Suprapubic skin (tissue), 4 donors: ENCODE results near the gene BACE1.

ENCODE experiments used
- EP300 ChIP-seq: sonication (generic); formaldehyde crosslinking; IDR thresholded peaks from one replicate; pipeline ENCODE4 v1.6.1; 2017; ENCODE audit warnings: antibody characterized with exemption
- POLR2A ChIP-seq, 2 donors: fragments of 450-650 bp; IDR thresholded peaks; one replicate each; pipeline ENCODE4 v1.6.1; 2017; ENCODE audit warnings: antibody characterized with exemption in 2 of 2, mild to moderate bottlenecking in 2 of 2, moderate library complexity in 2 of 2
- POLR2AphosphoS5 ChIP-seq, 3 donors: sonication (generic); formaldehyde crosslinking; IDR thresholded peaks; one replicate each; pipeline ENCODE4 v1.6.1; 2017; ENCODE audit warnings: antibody characterized with exemption in 3 of 3

DNA sequence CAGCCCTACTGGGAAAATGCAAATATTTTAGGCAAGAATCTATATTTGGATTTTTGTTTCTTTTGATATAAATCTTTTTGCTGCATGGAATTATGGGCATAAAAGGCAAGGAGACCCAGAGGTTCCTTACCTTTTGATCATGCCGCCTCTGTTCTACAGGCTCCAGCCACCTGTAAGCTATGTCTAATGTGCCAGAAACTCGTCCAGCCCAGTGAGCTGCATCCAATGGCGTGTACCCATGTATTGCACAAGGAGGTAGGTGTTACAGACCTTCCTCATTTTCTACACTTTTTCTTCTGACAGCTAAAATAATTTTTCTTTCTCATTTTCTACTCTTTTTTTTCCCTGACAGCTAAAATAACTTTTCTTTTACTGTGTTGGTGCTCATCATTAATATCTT, 33.1 kb downstream of the BACE1 start:
- TF ChIP-seq POLR2AphosphoS5 (IDR thresholded peaks at IDR 0.05) (no peak), EP300 (no peak), POLR2A (IDR thresholded peaks at IDR 0.05) (no peak)
